Fibroblast of skin of back (primary cell): ENCODE measurements around the gene COL4A6.
A peak's percentile ranks its signal among the peaks of the same experiment; 100 is the strongest.

ENCODE experiments used
- DNase-seq: peaks from one replicate; pipeline ENCODE4 v3.0.0-alpha.2; 2013

COL4A6 gene

DNA sequence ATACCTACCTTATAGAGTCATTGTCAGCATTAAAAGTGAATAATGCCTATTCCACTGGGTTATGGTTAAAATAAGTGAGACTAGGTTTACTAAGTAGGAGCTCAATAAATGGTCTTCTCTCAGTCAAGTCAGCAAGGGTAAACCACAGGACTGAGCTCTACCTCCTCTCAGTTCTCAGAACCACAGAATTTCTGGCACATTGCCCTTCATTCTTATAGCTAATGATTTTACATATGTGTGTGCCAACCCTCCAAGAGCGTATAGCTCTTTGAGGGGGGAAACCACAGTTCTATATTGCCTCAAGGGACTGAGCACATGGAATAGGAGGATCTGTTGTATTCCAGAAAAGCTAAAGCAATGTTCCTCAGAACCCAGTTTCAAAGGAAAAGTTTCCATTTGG, 221.8 kb downstream of the COL4A6 start:
- no peak for DNase-seq

DNA sequence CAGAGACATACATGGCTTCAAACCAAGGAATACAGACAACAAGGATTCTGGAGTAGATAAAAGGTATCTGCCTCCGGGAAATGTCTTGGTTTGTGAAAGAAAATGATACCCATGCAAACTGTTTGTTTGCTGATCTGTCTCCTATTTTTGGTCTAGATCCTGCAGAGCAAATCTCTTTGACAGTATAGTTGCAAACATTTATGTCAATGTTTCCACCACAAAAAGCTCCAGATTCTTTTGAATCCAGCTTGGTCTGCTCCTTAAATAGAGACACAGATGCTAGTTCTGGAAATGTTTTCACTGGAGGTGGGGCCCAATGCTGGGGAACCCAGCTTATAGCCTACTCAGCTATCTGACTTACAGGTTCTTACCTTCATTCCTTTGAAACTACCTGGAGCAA, 226.9 kb downstream of the COL4A6 start:
- DNase-seq: no peak

DNA sequence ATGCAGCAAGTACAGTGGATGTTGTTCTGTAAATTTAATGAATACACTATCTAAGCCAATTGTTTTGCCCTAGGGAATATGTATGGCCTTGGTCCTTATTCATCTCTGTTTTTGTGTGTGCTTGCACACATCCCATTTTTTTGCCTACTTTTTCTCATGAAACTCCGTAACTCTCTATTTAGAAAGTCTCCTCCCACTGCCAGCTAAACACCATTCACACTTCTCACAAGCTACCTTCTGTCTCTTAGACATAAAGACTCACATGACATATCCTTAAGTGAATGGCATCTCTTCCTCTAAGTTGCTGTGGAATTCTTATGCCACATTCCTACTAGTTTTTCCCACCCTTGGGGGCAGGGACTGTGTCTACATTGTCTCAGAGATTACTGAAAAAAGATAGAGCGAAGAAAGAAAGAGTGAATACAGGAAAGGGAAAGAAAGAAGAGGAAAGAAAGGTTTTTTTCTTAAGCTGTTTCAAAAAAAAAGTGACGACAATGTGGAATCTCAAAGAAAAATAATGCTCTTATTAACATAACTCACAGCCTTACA, 229.1 kb downstream of the COL4A6 start:
- no peak for DNase-seq

DNA sequence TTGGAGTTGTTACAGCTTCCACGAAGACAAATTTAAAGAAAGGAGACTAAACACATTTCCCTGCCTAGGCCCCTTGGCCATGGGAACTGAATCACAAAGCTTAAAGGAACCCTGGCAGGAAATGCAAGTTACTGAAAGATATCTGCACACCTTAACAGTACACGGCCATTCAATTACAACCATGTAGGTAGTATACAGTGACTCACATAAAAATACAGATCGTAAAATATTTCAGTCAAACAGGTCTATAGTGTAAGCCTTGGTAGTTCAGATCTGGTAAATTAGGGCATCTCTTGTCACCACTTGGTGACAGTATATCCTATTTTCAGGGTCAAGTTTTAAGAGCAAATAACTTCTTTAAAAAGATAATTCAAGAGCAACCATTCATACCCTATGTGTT, 234.7 kb downstream of the COL4A6 start:
- no peak for DNase-seq

DNA sequence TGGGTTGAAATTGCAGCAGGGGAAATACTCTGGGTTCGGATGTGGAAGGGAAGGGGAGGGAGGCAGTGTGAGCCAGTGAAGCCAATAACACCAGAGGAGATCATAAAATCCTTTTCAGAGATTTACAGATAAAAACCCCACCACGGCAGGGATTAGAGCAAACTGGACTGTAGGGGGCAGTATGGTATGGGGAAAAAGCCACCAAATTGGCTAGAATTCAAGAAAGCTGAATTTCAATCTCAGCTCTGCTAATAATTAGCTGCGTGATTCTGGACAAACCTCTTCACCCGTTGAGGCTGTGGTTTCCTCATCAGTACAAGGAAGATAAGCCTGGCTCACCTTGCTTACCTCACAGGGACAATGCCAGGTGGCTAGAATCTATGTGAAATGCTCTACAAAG, 238.5 kb downstream of the COL4A6 start:
- DNase-seq: peak; percentile 25

DNA sequence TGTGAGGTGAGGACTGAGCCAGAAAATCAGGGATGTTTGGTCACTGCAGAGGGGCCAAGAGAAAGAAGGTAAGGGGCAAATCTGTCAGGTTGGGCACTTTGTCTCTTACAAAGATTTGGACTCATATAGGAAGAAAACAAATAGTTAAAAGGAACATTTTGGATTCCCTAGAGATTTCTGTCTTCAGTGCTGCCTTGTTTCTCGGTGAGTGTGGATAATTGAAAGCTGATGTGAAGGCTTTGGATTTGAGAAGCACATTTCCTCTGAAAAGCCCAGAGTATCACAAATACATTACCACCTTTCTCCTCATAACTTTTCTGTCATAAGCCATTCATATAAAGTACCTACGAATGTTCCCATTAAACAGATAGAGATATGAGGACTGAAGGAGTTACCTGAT, 239.2 kb downstream of the COL4A6 start:
- DNase-seq: no peak

DNA sequence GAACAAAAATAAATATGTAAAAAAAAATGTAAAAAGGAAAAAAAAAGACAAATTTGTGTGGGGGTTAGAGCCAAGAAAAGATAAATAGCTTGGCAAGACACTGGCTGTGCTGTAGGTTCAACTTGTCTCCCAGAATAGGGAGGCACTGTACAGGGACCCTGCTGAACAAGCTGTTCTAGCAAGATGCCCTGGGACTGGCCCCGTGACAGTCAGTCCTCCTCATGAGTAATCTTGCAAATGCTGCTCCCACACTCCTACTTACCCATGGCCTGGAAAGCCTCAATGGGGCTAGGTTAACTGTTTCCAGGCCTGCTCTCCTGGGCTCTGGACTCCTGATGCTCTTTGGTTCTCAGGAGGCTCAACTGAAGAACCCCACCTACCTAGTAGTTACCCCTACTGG, 239.8 kb downstream of the COL4A6 start:
- DNase-seq: no peak

DNA sequence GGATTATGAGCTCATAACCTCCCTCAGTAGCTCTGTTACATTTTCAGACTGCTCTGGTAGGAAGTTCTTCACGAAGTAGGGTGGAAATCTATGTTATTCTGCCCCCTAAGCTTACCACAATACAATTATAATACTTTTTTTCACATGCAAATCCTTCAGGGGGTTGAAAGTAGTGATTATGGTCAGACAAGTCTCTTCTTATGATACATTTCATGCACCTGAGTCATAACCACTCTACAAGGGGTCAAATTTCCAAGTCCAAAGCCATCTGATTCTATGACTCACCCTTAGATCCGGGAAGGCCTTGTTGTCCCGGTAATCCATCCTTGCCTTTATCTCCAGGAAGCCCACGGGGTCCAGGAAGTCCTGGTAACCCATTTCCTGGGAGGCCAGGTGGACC, 251.4 kb downstream of the COL4A6 start:
- peak; percentile 82 for DNase-seq

DNA sequence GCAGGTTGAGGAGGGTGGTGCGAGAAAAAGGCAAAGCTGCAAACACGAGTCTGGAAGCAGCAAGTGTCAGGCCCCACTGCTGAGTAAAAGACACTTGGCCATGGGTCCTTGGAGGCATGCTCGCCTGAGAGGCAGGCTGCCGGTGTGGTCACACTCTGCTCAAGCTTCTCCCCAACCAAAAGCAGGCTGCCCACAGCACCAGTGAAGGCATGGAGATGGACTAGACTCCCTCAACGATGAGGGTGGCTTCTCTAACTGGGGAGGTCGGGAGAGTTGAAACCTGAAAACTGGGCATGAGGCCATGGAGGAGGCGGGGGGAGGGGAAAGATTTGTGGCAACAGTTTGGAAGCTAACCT, 260.1 kb downstream of the COL4A6 start:
- no peak for DNase-seq

DNA sequence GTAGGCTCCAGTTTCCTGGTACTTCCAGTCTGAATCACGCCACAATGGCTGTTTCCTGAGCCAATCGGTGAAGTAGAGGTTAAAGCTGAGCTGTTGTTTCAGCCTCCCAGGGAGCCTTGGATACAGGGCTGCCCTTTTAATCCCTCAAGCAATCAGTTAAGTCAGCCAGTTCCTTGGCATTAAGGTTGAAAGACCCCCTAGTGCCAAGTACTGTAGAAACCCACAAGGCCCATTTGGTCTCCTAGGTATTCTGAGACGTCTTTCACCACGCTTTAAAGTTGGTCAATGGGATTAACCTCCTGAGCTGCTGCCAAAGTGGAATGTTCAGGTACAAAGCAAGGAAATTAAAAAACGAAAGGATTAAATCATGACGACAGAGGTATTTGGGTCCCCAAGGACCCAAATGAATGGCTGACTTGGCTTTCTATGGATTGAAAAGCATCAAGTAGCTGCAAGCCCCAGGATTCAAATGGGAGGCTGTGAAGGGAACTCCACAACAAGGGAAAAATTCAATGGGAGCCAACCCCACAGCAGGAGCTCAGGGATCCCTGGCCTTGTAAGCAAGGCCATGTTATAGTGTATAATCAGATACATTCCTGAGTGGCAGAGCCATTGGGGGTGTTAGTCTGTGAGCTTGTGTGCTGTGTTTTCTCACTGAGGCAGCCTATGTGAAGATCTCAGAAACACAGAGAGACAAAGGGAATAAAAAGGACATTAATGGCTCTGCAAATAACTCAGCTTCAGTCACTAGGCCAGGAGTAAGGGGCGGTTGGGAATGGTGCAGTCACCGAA, 260.7 kb downstream of the COL4A6 start:
- peak; percentile 5 for DNase-seq

DNA sequence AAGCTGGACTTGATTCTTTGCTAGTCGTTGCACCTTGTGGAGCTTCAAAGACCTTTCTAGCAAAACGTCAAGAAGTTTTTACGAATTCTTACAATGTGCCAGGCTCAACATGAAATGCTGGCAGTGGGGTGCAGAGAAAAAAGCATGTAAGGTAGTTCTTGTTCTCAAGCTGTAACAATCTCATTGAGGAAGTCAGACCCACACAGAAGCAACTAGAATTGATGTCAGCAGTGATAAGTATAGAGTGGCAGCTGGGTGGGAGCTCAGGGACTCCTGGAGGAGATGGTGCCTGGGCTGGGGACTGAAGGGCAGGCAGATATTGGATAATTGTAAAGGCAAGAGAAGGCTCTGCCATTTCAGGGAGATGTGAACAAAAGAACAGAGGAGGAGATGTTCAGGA, 264.3 kb downstream of the COL4A6 start:
- DNase-seq: no peak

DNA sequence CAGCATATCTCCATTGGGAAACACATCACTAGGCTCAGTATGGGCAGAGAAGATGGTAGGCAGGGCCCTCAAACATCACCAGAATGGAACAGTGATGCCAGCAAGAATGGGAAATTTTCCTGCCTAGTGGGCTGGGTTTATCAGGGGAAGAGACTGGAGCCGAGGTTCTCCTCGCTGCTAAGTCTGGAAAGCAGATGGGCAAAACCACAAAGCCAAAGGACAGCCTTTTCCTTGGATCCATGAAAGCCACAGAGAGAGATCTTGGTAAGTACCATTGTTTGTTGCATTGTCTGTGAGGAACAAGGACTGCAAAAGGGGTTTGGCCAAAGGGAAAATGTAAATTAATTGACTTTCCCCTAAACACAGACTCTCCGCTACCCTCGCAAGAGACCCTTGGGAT, 266.6 kb downstream of the COL4A6 start:
- no peak for DNase-seq

DNA sequence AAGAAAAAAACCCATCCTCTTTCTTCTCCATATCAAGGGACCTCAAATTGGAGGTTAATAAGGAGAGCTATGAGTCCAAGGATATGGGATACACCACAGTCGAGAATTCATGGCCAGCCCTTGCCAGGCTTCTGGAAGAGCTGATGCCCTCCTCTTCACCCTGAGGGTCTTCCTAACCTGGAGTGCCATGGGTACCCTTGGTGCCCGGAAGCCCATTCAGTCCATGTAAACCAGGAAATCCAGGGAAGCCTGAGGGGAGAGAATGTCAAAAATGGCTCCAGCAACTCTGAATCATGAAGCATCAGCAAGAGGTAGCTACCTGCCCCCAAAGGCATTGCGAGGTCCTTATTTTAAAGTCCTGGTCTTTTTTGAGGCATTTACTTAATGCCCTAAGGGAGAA, 268.5 kb downstream of the COL4A6 start:
- DNase-seq: no peak

DNA sequence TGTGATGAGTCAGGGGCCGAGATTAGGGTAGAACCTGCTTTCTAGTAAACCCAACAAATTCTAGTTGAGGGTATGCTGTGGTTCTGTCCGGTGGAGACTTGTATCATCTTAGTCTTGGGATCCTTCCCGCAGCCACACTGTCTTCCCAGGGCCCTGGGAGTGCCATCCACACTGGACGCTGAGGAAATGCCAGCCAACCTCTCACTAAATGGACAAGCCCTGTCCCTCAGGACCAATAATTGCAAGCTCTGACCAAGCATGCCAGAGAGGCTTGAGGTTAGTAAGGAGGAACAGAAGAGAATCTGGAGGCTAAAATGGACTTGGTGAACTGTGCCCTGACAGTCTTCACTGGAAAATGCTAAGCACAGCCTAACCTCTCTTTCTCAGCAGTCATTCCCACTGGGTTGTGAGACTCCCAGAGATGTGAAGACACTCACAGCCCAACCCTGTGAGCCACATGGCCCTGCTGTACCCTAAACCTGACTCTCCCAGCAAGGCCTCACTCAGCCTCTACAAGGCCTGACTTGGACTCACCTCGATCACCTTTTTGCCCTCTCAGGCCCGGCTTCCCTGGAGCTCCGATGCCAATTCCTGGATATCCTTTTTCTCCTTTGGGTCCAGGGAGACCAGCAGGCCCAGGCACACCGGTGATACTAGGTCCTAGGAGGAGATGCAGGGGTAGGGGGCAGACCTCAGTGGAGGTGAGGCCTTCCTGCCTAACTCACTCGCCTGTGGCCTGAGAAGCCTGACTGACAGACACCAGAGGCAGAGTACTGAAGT, 269.1 kb downstream of the COL4A6 start:
- DNase-seq: no peak

DNA sequence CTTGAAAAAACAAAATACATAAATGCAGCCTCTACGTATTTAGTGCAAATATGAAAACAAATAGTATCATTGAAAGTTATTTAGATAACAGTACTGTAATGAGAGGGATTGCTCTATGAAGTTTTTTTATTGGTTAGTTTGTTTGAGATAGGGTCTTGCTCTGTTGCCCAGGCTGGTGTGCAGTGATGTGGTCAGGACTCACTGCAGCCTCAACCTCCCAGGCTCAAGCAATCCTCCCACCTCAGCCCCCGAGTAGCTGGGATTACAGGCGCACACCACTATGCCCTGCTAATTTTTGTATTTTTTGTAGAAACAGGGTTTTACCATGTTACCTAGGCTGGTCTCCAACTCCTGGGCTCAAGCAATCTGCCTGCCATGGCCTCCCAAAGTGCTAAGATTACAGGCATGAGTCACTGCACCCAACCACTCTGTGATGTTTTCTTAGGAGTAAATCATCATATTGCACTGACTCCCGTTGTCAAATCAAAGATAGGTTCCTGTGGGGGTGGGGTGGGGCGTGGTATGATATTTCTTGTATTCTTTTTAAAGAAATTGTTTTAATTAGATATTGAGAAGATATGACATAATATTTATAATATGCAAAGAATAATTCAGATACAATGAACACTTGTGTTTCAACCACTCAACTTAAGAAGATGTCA, 270.9 kb downstream of the COL4A6 start:
- DNase-seq: peak; percentile 77

DNA sequence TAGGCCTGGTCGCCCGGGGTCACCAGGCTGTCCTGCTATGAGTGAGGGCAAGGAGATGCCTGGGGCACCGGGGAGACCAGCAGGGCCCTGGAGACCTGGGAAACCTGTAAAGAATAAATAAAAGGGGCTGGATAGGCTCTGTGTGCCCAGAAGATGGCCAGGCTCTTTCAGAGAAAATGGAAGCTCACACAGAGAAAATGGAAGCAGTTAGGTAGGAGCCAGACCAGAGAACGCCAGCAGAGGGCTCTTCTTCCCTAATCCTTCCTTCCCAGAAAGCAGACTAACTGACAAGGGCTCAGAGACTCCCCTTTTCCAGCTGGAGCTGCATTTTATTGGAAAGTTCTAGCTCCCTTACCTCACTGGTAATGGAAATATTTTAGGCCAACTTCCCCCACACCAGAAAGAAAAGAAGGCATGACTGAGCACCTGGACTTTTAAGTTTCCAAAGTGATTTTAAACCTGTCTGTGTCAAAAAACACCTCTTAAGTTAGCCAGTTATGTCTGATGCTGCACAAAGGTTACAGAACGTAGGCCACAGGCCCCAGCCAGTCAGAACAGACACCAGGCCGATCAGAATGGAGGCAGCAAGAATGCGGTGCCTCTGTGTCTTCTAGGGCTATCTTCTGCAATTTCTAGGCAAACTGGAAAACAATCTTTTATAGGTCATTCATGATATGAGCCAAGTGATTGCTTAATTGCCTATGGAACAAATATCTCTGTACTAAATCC, 272.7 kb downstream of the COL4A6 start:
- peak; percentile 38 for DNase-seq

DNA sequence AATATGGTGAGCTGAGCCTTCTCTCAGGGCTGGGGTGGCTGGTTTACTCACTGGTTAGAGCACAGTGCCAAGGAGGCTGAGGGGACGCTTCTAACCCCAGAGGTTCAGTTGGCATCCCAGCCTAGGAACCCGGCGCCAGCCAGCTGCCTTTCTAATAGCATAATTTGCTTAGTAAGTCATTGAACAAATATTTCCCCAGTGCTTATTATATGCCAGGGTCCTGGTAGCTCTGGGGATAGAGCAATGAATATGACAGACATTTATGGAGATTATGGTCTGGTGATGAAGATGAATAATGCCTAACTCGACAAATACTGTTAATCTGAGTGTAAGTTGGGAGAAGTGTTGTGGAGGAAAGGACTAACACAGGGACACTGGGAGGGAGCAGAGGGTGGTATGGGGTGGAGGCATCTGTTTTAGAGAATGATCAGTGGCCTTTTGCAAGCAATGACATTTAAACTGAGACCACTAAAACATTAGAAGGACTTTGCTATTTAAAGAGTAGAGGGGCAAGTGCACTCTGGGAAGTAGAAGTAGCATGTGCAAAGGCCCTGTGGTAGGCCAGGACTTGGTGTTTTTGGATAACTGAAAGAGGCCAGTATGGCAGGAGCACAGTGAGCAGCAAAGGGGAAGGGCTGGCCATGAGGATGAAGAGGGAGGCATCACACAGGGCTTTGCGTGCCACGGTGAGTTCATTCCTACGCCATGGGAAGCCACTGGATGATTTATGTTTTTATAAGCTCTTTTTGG, 274.7 kb downstream of the COL4A6 start:
- no peak for DNase-seq

DNA sequence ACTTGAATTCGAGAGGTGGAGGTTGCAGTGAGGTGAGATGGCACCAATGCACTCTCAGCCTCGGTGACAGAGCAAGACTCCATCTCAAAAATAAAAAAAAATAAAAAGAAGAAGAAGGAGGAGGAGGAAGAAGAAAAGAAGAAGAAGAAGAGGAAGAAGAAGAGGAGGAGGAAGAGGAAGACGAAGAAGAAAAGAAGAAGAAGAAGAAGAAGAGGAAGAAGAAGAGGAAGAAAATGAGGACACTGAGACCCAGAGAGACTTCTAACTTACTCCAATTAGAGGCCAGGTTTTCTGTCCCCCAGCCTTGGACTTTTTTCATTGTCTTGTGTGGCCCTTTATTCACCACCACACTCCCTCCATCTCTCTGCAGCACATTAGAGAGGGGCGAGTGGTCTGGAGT, 276.0 kb downstream of the COL4A6 start:
- no peak for DNase-seq

DNA sequence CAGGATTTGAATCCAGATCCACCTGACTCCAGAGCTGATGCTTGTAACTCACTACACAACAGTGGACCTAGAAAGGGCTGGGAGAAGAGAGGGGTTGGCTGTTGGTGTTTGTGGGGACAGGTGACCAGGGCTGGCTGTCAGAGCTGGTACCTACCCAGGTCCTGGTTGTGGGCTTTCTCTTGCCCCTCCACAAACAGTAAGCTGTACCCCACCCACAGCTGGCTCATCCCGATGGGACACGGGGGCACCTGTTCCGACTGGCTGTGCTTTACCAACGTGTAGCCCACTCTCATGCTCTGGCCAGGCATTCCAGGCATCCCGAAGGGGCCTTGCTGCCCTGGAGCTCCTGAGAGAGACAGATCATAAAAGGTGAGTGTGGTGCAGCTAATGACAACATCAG, 277.9 kb downstream of the COL4A6 start:
- DNase-seq: no peak

DNA sequence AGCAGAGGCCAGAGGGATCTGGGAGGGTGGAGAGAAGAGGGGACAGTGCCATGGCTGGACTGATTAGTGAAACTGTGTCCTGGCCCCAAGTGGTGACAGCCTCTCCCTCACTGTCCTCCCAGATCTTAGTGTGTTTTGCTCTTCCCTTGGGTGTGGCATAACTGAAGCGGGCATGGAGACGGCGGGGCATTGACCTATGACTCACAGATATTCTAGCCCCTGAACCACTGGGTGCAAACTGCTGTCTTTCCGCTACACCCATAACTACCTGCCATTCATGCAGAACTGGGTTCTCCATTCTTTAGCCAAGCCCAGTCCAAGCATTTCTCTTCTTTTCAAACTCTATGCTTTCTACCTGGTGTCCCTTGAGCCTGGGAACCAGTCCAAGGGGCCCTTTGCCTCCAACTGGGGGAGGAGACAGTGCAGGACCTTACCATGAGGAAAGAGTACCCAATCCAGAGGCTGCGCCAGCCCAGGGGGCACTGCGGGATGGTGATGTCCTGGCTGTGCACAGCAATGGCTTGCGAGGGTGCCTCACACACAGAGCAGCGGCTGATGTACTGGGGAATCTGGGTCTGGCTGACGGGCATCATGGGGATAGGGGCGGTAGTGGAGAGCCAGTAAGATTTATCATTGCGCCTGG, 279.1 kb downstream of the COL4A6 start:
- DNase-seq: no peak

DNA sequence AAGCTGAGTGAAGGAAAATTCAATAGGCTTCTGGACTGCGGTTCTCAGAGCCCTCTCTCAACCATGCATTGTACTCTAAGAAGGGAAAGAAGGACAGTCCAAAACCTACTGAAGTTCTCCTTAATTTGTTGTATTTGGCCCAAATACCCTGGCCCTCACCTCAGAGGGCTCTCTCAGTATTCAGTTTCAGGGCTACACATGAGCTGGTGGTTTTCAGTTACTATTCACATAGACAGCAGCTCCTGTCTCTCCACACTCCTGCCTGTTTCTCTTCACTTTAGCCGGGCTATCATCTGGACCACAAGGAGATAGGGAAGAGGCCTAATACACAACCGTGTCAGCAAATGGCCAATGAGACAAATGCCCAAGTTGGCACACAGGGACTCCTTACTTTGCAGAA, 280.6 kb downstream of the COL4A6 start:
- DNase-seq: no peak
